CD14-positive monocyte (primary cell): ENCODE results near the gene SH3PXD2A. TPM values are rescaled to one million over a fixed set of nuclear protein-coding genes. Genes with fewer than 3 reads are reported as not detected.
"Not testable (repeated sequence)": the region's sequence is repeated elsewhere in the genome, so short reads cannot be mapped to it uniquely, and the experiment has no call there.

Source experiments
- DNase-seq, 3 donors: peaks; one replicate each; pipeline ENCODE4 v3.0.0-alpha.2; 2011 to 2022
- H2AFZ ChIP-seq: 2 replicates; pipeline ENCODE4 v1.6.0; 2012; ENCODE audit warnings: mild to moderate bottlenecking, low read depth, low read length, inconsistent platforms; ENCODE audit not compliant: insufficient read depth, poor library complexity, severe bottlenecking
- H3K27ac ChIP-seq, 2 donors: 1 replicate in 1 of 2; 2 replicates in 1 of 2; pipeline ENCODE4 v1.5.1; 2012 to 2013; ENCODE audit warnings: low read length in 2 of 2, control low read depth in 1 of 2, inconsistent platforms in 1 of 2, low read depth in 1 of 2, mild to moderate bottlenecking in 1 of 2
- H3K27me3 ChIP-seq, 2 donors: one replicate each; pipeline versions ENCODE4 v1.6.0 to v1.6.1; 2011 to 2013; ENCODE audit warnings: low read length in 2 of 2; ENCODE audit not compliant: control insufficient read depth in 2 of 2, insufficient read depth in 2 of 2
- H3K36me3 ChIP-seq, 2 donors: replicated peaks in 1 of 2; 1 replicate in 1 of 2; 2 replicates in 1 of 2; pipeline versions ENCODE4 v1.5.1 to v1.6.1; 2012 to 2013; ENCODE audit warnings: low read length in 2 of 2, control low read depth in 1 of 2, inconsistent platforms in 1 of 2, mild to moderate bottlenecking in 1 of 2; ENCODE audit not compliant: insufficient read depth in 2 of 2, control insufficient read depth in 1 of 2
- H3K4me1 ChIP-seq, 2 donors: 1 replicate in 1 of 2; 2 replicates in 1 of 2; pipeline versions ENCODE4 v1.5.1 to v1.6.1; 2012 to 2013; ENCODE audit warnings: low read length in 2 of 2, control low read depth in 1 of 2, inconsistent platforms in 1 of 2, mild to moderate bottlenecking in 1 of 2, moderate library complexity in 1 of 2; ENCODE audit not compliant: insufficient read depth in 2 of 2, control insufficient read depth in 1 of 2
- H3K4me2 ChIP-seq: replicated peaks from 2 replicates; pipeline ENCODE3; 2012; ENCODE audit warnings: low read length, moderate library complexity, mild to moderate bottlenecking; ENCODE audit not compliant: poor library complexity, severe bottlenecking; ENCODE audit errors: extremely low read depth
- H3K4me3 ChIP-seq, 3 experiments: fragments of 200-600 bp in 1 of 3; sonication (generic) in 1 of 3; replicated peaks in 1 of 3; 1 replicate in 2 of 3; 2 replicates in 1 of 3; pipeline ENCODE4 v1.5.1; 2011 to 2013; ENCODE audit warnings: low read length in 3 of 3, mild to moderate bottlenecking in 3 of 3, control low read depth in 2 of 3, low read depth in 2 of 3, inconsistent platforms in 1 of 3, moderate library complexity in 1 of 3
- H3K79me2 ChIP-seq: 2 replicates; pipeline ENCODE4 v1.6.0; 2012; ENCODE audit warnings: mild to moderate bottlenecking, control low read depth, inconsistent platforms, low read length, moderate library complexity; ENCODE audit not compliant: insufficient read depth
- H3K9ac ChIP-seq: 2 replicates; pipeline ENCODE4 v1.6.0; 2017; ENCODE audit warnings: low read length, mild to moderate bottlenecking; ENCODE audit not compliant: insufficient read depth, poor library complexity, severe bottlenecking
- H3K9me3 ChIP-seq, 2 donors: replicated peaks in 1 of 2; 1 replicate in 1 of 2; 2 replicates in 1 of 2; pipeline versions ENCODE4 v1.5.1 to v1.6.1; 2012 to 2013; ENCODE audit warnings: low read length in 2 of 2, control low read depth in 1 of 2; ENCODE audit not compliant: control insufficient read depth in 1 of 2, insufficient read depth in 1 of 2
- H4K20me1 ChIP-seq: 2 replicates; pipeline ENCODE4 v1.6.0; 2012; ENCODE audit warnings: mild to moderate bottlenecking, low read length, control low read depth, moderate library complexity; ENCODE audit not compliant: insufficient read depth
- H3K27ac Mint-ChIP-seq, 7 donors: one replicate each; pipeline ENCODE4 v1.8.0; 2020; ENCODE audit warnings: mild to moderate bottlenecking in 7 of 7, mixed read lengths in 7 of 7, moderate library complexity in 6 of 7, inconsistent platforms in 2 of 7
- H3K27me3 Mint-ChIP-seq, 3 donors: one replicate each; pipeline ENCODE4 v1.8.0; 2021 to 2022; ENCODE audit warnings: low read depth in 3 of 3, mild to moderate bottlenecking in 3 of 3, mixed read lengths in 3 of 3, moderate library complexity in 3 of 3, inconsistent platforms in 1 of 3
- H3K36me3 Mint-ChIP-seq, 2 donors: one replicate each; pipeline ENCODE4 v1.8.0; 2020; ENCODE audit warnings: mixed read lengths in 2 of 2, inconsistent platforms in 1 of 2, mild to moderate bottlenecking in 1 of 2
- H3K4me1 Mint-ChIP-seq: one replicate; pipeline ENCODE4 v1.8.0; 2020; ENCODE audit warnings: mild to moderate bottlenecking, mixed read lengths
- H3K4me3 Mint-ChIP-seq, 2 donors: one replicate each; pipeline ENCODE4 v1.8.0; 2020; ENCODE audit warnings: mild to moderate bottlenecking in 2 of 2, mixed read lengths in 2 of 2, moderate library complexity in 1 of 2
- H3K9me3 Mint-ChIP-seq, 7 donors: one replicate each; pipeline ENCODE4 v1.8.0; 2020 to 2022; ENCODE audit warnings: mixed read lengths in 7 of 7, mild to moderate bottlenecking in 6 of 7, moderate library complexity in 6 of 7, inconsistent platforms in 2 of 7
- CTCF ChIP-seq: fragments of 200-600 bp; IDR thresholded peaks from one replicate; pipeline ENCODE4 v1.8.0; 2022; ENCODE audit warnings: antibody characterized with exemption, mild to moderate bottlenecking
- WGBS: methylation state at CpG from one replicate; pipeline ENCODE4 v1.1.5; 2013; ENCODE audit warnings: missing lambda C conversion rate; ENCODE audit not compliant: insufficient coverage; 5-methylcytosine and 5-hydroxymethylcytosine counted together
- intact Hi-C, 2 donors: fragments of 100-400 bp; cut with micrococcal nuclease; formaldehyde crosslinking; loops; one replicate each; pipeline versions ENCODE4 v1.15.0 to v1.15.1; 2023
- polyA plus RNA-seq, 3 donors: library from polyadenylated mRNA; depleted of rRNA in 1 of 3; unstranded in 2 of 3; stranded (reverse) in 1 of 3; fragments of 300-500 nt in 2 of 3; fragments of >200 nt in 1 of 3; fragmentation: Illumina TruSeq in 2 of 3; gene quantifications; 1 replicate in 2 of 3; 2 replicates in 1 of 3; pipeline ENCODE4 v1.2.3, GENCODE V29; 2012 to 2021

The SH3PXD2A gene
- polyA plus RNA-seq, 3 donors: 0.01 to 0.76 (median 0.05) TPM

GRCh38 chr10:103609231-103610082 is 245.9 kb downstream of the SH3PXD2A start:
- H3K36me3 ChIP-seq: no peaks in the 10 kb centered on the region
- no peaks in the 10 kb centered on the region for H3K27me3 ChIP-seq
- no peak overlapping the region for H3K27ac ChIP-seq
- DNase-seq: no peak
- no peak overlapping the region for H2AFZ ChIP-seq
- no peaks in the 10 kb centered on the region for H3K79me2 ChIP-seq
- no peak for TF ChIP-seq CTCF
- Mint-ChIP-seq H3K36me3 (peaks cover 0 to 3% of the 10 kb centered on the region in 2 donors), H3K27ac (no peak overlapping the region), H3K9me3 (peaks cover 0 to 3% (median 2%) of the 10 kb centered on the region in 7 donors), H3K4me1 (no peaks in the 10 kb centered on the region), H3K27me3 (no peaks in the 10 kb centered on the region), H3K4me3 (no peak overlapping the region)
- H3K4me2 ChIP-seq: no peak overlapping the region
- WGBS: 97% methylated on average over 3 of the region's 8 CpGs
- no peak overlapping the region for H3K9ac ChIP-seq
- no peaks in the 10 kb centered on the region for H3K9me3 ChIP-seq
- intact Hi-C loops: no loop called here
- H3K4me1 ChIP-seq: no peaks in the 10 kb centered on the region
- H3K4me3 ChIP-seq: no peak overlapping the region
- H4K20me1 ChIP-seq: no peaks in the 10 kb centered on the region

- H4K20me1 ChIP-seq, H3K4me3 ChIP-seq, H3K36me3 Mint-ChIP-seq, H3K4me1 ChIP-seq, H3K4me1 Mint-ChIP-seq, H3K27me3 ChIP-seq, H2AFZ ChIP-seq, H3K79me2 ChIP-seq, H3K27ac ChIP-seq, H3K9me3 ChIP-seq, H3K4me3 Mint-ChIP-seq, DNase-seq, intact Hi-C loops, H3K4me2 ChIP-seq, H3K27me3 Mint-ChIP-seq, H3K9me3 Mint-ChIP-seq, H3K27ac Mint-ChIP-seq, H3K9ac ChIP-seq, H3K36me3 ChIP-seq: not testable (repeated sequence)
- 96% methylated on average over 4 of the region's 11 CpGs for WGBS
Measured at GRCh38 chr10:103608056-103608455, 247.3 kb downstream of the SH3PXD2A start.

GRCh38 chr10:103607051-103607450 is 248.3 kb downstream of the SH3PXD2A start:
- intact Hi-C loops, H3K36me3 ChIP-seq: not testable (repeated sequence)
- 98% methylated on average over 16 of the region's 32 CpGs for WGBS

GRCh38 chr10:103606097-103606438 is 249.3 kb downstream of the SH3PXD2A start:
- H2AFZ ChIP-seq, H3K4me3 ChIP-seq, H3K36me3 ChIP-seq, DNase-seq, H3K4me2 ChIP-seq, H3K4me1 Mint-ChIP-seq, H3K27ac Mint-ChIP-seq, H3K9me3 ChIP-seq, H3K9ac ChIP-seq, H4K20me1 ChIP-seq, H3K27ac ChIP-seq, H3K27me3 ChIP-seq, H3K79me2 ChIP-seq, H3K4me3 Mint-ChIP-seq, H3K4me1 ChIP-seq, intact Hi-C loops, H3K9me3 Mint-ChIP-seq, H3K27me3 Mint-ChIP-seq, H3K36me3 Mint-ChIP-seq: not testable (repeated sequence)
- WGBS: no CpG with 5 or more reads among the region's 1 CpG

More at GRCh38 chr10:103607051-103607450, 248.3 kb downstream of the SH3PXD2A start:
- H3K4me1 Mint-ChIP-seq, H3K27me3 Mint-ChIP-seq, H3K9me3 ChIP-seq, H3K4me3 ChIP-seq, H4K20me1 ChIP-seq, DNase-seq, H3K9me3 Mint-ChIP-seq, H3K27me3 ChIP-seq, H3K27ac Mint-ChIP-seq, H3K36me3 Mint-ChIP-seq, H3K4me3 Mint-ChIP-seq, H3K27ac ChIP-seq, H2AFZ ChIP-seq, H3K79me2 ChIP-seq, H3K4me1 ChIP-seq, H3K4me2 ChIP-seq, H3K9ac ChIP-seq: not testable (repeated sequence)
